OCI-LY7 (cell line): Measurements from ENCODE around the gene CFAP65. TPM values are rescaled to one million over a fixed set of nuclear protein-coding genes. Genes with fewer than 3 reads are reported as not detected.

Experiments used
- BruUV-seq: library from RNA; stranded (reverse); fragments of 400-500 nt; replicated peaks from 2 replicates; lab custom pipeline; 2021; lab: Mats Ljungman, UMichigan
- CTCF ChIA-PET: fragments of 300-600 bp; sonication (Branson Sonifier 250); formaldehyde crosslinking; loops from one replicate; lab custom pipeline; 2022; ENCODE audit warnings: antibody characterized with exemption; ENCODE audit not compliant: unreplicated experiment; lab: Charles Lee
- POLR2A ChIA-PET: fragments of 300-600 bp; sonication (Branson Sonifier 250); formaldehyde crosslinking; loops from one replicate; lab custom pipeline; 2022; ENCODE audit warnings: antibody characterized with exemption; lab: Charles Lee
- DNase-seq: peaks from one replicate; pipeline ENCODE4 v3.0.0-alpha.2; 2015; ENCODE audit warnings: low spot score
- H2AFZ ChIP-seq: fragments of 200-600 bp; sonication (generic), shearing (Covaris generic); 2 replicates; pipeline ENCODE4 v1.6.1; 2014; ENCODE audit warnings: mild to moderate bottlenecking, antibody characterized with exemption, low read length, moderate library complexity
- H3K27ac ChIP-seq: fragments of 200-600 bp; sonication (generic); 2 replicates; pipeline ENCODE4 v1.5.1; 2014; ENCODE audit warnings: mixed run types, low read depth, mild to moderate bottlenecking, moderate library complexity, low read length, inconsistent platforms; ENCODE audit not compliant: poor library complexity, severe bottlenecking
- H3K36me3 ChIP-seq: fragments of 200-600 bp; sonication (generic); 2 replicates; pipeline ENCODE4 v1.6.1; 2014; ENCODE audit warnings: mild to moderate bottlenecking, antibody characterized with exemption, low read length, moderate library complexity, mixed read lengths; ENCODE audit not compliant: insufficient read depth
- H3K4me1 ChIP-seq: fragments of 200-600 bp; sonication (generic); 2 replicates; pipeline ENCODE4 v1.5.1; 2014; ENCODE audit warnings: mild to moderate bottlenecking, low read length; ENCODE audit not compliant: insufficient read depth, poor library complexity, severe bottlenecking
- H3K4me2 ChIP-seq: fragments of 200-600 bp; sonication (generic); 2 replicates; pipeline ENCODE4 v1.6.1; 2014; ENCODE audit warnings: mild to moderate bottlenecking, low read length
- H3K4me3 ChIP-seq: fragments of 200-600 bp; sonication (generic); 2 replicates; pipeline ENCODE4 v1.5.1; 2014; ENCODE audit warnings: mild to moderate bottlenecking, low read depth, low read length; ENCODE audit not compliant: poor library complexity, severe bottlenecking
- H3K79me2 ChIP-seq: fragments of 200-600 bp; sonication (generic); 2 replicates; pipeline ENCODE4 v1.6.1; 2016; ENCODE audit warnings: low read depth, mild to moderate bottlenecking, low read length, moderate library complexity, mixed read lengths; ENCODE audit not compliant: insufficient read depth
- H3K9me2 ChIP-seq: fragments of 200-600 bp; sonication (generic); 2 replicates; pipeline ENCODE4 v1.6.1; 2016; ENCODE audit warnings: mild to moderate bottlenecking, low read length, mixed read lengths; ENCODE audit not compliant: insufficient read depth
- H3K9me3 ChIP-seq: fragments of 200-600 bp; sonication (generic); 2 replicates; pipeline ENCODE4 v1.6.1; 2014; ENCODE audit warnings: mild to moderate bottlenecking, mixed run types, low read length, mixed read lengths
- H4K20me1 ChIP-seq: fragments of 200-600 bp; sonication (generic); 2 replicates; pipeline ENCODE4 v1.6.1; 2014; ENCODE audit warnings: mild to moderate bottlenecking, antibody characterized with exemption, low read length, moderate library complexity, mixed read lengths; ENCODE audit not compliant: insufficient read depth
- EZH2phosphoT487 ChIP-seq: fragments of 200-600 bp; sonication (generic); IDR thresholded peaks from 2 replicates; pipeline ENCODE4 v1.6.1; 2018; ENCODE audit warnings: low read depth, borderline replicate concordance, mild to moderate bottlenecking, mixed run types, antibody characterized with exemption, low read length, moderate library complexity, mixed read lengths
- intact Hi-C: fragments of 100-400 bp; cut with micrococcal nuclease; formaldehyde crosslinking; loops from one replicate; pipeline ENCODE4 v1.10.0; 2022; ENCODE audit not compliant: unreplicated experiment
- total RNA-seq, 2 experiments: library from RNA; depleted of rRNA in 1 of 2; stranded (reverse); fragments of >200 nt in 1 of 2; shearing (Covaris generic) in 1 of 2; gene quantifications; 2 replicates each; pipeline ENCODE4 v1.2.3, GENCODE V29; 2014 to 2022
- TF ChIP-seq, protein P1 (sequence below): fragments of 200-600 bp; sonication (generic); conservative IDR thresholded peaks from 2 replicates; pipeline ENCODE4 v1.5.1; 2014; ENCODE audit warnings: mild to moderate bottlenecking, antibody characterized with exemption, low read length, moderate library complexity, mixed read lengths

CFAP65 gene
- total RNA-seq, 2 experiments from 2014 or later, result not detected

DNA sequence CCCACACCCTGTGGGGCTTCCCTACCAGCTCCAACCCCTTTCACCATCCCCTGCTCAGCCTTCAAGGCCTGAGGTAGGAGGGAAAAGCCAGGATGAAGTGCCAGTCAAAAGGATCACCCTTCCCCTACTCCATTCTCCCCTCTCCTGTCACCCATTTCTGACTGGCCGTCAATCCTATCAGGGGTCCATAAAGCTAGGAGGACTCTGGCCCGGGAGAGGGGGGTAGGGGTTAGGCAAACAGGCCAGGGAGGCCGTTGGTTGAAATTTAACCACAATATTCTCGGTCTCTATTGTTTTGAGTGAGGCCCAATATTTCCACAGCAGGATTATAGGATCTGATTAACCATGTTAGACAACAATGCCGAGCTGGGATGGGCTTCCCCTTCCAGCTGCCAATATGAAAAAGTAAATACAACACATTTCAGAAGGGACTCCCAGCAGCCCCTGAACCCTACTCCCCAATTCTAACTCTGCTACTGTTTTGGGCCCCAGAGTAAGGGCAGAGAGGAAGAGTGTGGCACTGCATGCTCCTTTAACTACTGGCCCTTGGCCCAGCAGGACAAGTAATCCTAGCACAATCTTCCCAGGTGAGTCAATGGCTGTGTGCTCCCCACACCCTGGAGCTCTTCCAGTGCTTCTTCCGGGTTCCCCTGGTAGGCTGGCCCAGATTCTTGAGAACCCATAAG is 30.0 kb upstream of the CFAP65 start:
- no peak overlapping the region for H2AFZ ChIP-seq
- BruUV-seq, result no TSS peak
- no peaks in the 10 kb centered on the region for H3K4me1 ChIP-seq
- no peak overlapping the region for H3K4me2 ChIP-seq
- ChIA-PET POLR2A (no interaction called here), CTCF (interaction anchor here (1.0 kb wide), 1 partner anchor 33 kb away, joined by 3 read pairs; no protein-coding TSS in a partner anchor)
- no peaks in the 10 kb centered on the region for H3K79me2 ChIP-seq
- H4K20me1 ChIP-seq, result no peaks in the 10 kb centered on the region
- no peak for TF ChIP-seq EZH2phosphoT487
- TF ChIP-seq, protein P1, sequence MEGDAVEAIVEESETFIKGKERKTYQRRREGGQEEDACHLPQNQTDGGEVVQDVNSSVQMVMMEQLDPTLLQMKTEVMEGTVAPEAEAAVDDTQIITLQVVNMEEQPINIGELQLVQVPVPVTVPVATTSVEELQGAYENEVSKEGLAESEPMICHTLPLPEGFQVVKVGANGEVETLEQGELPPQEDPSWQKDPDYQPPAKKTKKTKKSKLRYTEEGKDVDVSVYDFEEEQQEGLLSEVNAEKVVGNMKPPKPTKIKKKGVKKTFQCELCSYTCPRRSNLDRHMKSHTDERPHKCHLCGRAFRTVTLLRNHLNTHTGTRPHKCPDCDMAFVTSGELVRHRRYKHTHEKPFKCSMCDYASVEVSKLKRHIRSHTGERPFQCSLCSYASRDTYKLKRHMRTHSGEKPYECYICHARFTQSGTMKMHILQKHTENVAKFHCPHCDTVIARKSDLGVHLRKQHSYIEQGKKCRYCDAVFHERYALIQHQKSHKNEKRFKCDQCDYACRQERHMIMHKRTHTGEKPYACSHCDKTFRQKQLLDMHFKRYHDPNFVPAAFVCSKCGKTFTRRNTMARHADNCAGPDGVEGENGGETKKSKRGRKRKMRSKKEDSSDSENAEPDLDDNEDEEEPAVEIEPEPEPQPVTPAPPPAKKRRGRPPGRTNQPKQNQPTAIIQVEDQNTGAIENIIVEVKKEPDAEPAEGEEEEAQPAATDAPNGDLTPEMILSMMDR, result no peak
- no peaks in the 10 kb centered on the region for H3K9me2 ChIP-seq
- peaks cover 6% of the 10 kb centered on the region; the same call in 1 of the 2 replicates for H3K36me3 ChIP-seq
- H3K9me3 ChIP-seq, result no peaks in the 10 kb centered on the region
- H3K4me3 ChIP-seq, result no peak overlapping the region
- no peak for DNase-seq
- intact Hi-C loops, result loop anchor here (5.0 kb wide), 1 partner anchor 36 kb away; no protein-coding TSS in a partner anchor
- no peak overlapping the region for H3K27ac ChIP-seq

DNA sequence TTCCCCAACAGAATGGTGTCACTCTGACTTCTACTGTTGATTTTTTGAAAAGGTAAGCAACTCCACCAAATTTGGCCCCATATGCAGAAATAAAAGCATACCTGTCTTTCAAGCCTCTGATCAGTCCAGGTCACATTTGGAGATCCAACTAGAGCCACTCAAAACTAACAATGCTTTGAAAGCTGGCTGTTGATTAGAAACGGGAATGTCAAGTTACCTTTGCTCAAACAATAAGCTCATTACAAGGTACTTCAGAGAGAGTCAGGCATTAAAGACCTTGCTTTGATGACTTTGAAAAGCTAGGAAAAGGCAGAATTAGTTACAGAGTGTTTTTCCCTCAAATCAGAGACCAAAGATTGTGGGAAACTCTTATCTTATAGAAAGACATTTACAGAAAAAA is 24.2 kb upstream of the CFAP65 start:
- Histone ChIP-seq H3K4me1 (no peaks in the 10 kb centered on the region), H3K36me3 (no peaks in the 10 kb centered on the region), H3K9me2 (no peaks in the 10 kb centered on the region), H3K4me3 (no peak overlapping the region), H3K27ac (no peak overlapping the region), H2AFZ (no peak overlapping the region), H3K4me2 (no peak overlapping the region), H4K20me1 (no peaks in the 10 kb centered on the region), H3K9me3 (no peaks in the 10 kb centered on the region), H3K79me2 (no peaks in the 10 kb centered on the region)
- TF ChIP-seq, protein P1, result no peak
- no peak for TF ChIP-seq EZH2phosphoT487
- no TSS peak for BruUV-seq
- intact Hi-C loops, result no loop called here
- no peak for DNase-seq
- ChIA-PET CTCF (no interaction called here), POLR2A (interaction anchor here (1.0 kb wide), 1 partner anchor 313 kb away, joined by 4 read pairs; no protein-coding TSS in a partner anchor)

DNA sequence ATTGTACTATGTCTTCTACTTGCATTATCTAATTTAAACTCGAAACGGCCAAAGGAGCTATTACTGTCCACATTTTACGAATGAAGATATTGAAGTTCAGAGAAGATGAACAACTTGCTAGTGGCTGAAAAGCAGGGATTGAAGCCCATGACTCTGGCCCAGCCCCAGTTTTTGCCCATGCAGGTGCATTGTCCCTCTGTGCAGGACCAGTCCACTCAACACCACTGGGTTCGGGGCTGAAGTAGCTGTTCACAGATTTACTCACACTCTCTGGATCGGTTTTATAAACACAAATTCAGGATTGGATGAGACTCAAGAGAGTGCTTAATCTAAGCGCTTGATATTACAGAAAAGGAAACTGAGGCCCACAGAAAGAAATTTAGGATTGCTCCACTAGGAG is 20.8 kb upstream of the CFAP65 start:
- Histone ChIP-seq H3K9me3 (no peaks in the 10 kb centered on the region), H4K20me1 (no peaks in the 10 kb centered on the region), H3K27ac (no peak overlapping the region), H3K4me1 (no peaks in the 10 kb centered on the region), H2AFZ (no peak overlapping the region), H3K9me2 (no peaks in the 10 kb centered on the region), H3K4me2 (no peak overlapping the region), H3K4me3 (no peak overlapping the region), H3K36me3 (no peaks in the 10 kb centered on the region), H3K79me2 (no peaks in the 10 kb centered on the region)
- intact Hi-C loops, result no loop called here
- DNase-seq, result no peak
- no TSS peak for BruUV-seq
- ChIA-PET CTCF (no interaction called here), POLR2A (interaction anchor here (1.6 kb wide), 1 partner anchor 18 kb away, joined by 3 read pairs; no protein-coding TSS in a partner anchor)
- TF ChIP-seq, protein P1, result no peak
- TF ChIP-seq EZH2phosphoT487, result no peak
